ENCODE measurements around the gene ZBTB45. TPM values are rescaled to one million over a fixed set of nuclear protein-coding genes. Genes with fewer than 3 reads are reported as not detected.

Gene ZBTB45
- total RNA-seq, 1 experiment from 2014 or later, result 14.8 TPM

GRCh38 chr19:58469241-58470013 is 50.2 kb downstream of the ZBTB45 start:
- H3K27ac Mint-ChIP-seq (ENCODE audit: unreplicated experiment), result no peak overlapping the region
- H3K4me3 Mint-ChIP-seq (ENCODE audit: unreplicated experiment), result no peak overlapping the region
- no TSS peak for BruUV-seq (replicated peaks)
- POLR2A ChIA-PET, result no interaction called here
- H3K9me3 ChIP-seq, result no peaks in the 10 kb centered on the region
- H3K4me1 ChIP-seq, result no peaks in the 10 kb centered on the region
- H3K4me3 ChIP-seq (ENCODE audit: low read depth, low read length), result no peak overlapping the region
- TF ChIP-seq CTCF (IDR thresholded peaks at IDR 0.05; ENCODE audit: insufficient read depth in 1 of 2, low read depth in 1 of 2, low read length in 1 of 2, severe bottlenecking in 1 of 2, unreplicated experiment in 1 of 2), result no peak
- H3K27me3 ChIP-seq (replicated peaks; ENCODE audit: control insufficient read depth, insufficient read depth, low read length), result no peaks in the 10 kb centered on the region
- no peak for DNase-seq
- no peaks in the 10 kb centered on the region for H3K9me3 Mint-ChIP-seq (ENCODE audit: unreplicated experiment)
- intact Hi-C loops (cut with micrococcal nuclease; ENCODE audit: unreplicated experiment), result loop anchor here (5.0 kb wide), 1 partner anchor 467 kb away; the partner anchor contains the start of gene ZNF606
- CTCF ChIA-PET, result no interaction called here
- peaks cover 1% of the 10 kb centered on the region; the same call in 1 of the 2 replicates for H3K36me3 ChIP-seq (ENCODE audit: control insufficient read depth, insufficient read depth, low read length)
- H3K27me3 Mint-ChIP-seq (ENCODE audit: insufficient read depth, unreplicated experiment), result no peaks in the 10 kb centered on the region
- peaks cover 11% of the 10 kb centered on the region for H3K4me1 Mint-ChIP-seq (ENCODE audit: low read depth, unreplicated experiment)
- peaks cover 41% of the 10 kb centered on the region for H3K36me3 Mint-ChIP-seq (ENCODE audit: insufficient read depth, unreplicated experiment)

GRCh38 chr19:58468216-58468839 is 51.3 kb downstream of the ZBTB45 start:
- POLR2A ChIA-PET, result no interaction called here
- Histone ChIP-seq H3K9me3 (no peaks in the 10 kb centered on the region), H3K4me1 (no peaks in the 10 kb centered on the region), H3K27me3 (replicated peaks; ENCODE audit: control insufficient read depth, insufficient read depth, low read length) (no peaks in the 10 kb centered on the region), H3K36me3 (ENCODE audit: control insufficient read depth, insufficient read depth, low read length) (peaks cover 1% of the 10 kb centered on the region; the same call in 1 of the 2 replicates), H3K4me3 (ENCODE audit: low read depth, low read length) (peak overlapping the region; percentile 22)
- no TSS peak for BruUV-seq (replicated peaks)
- H3K27me3 Mint-ChIP-seq (ENCODE audit: insufficient read depth, unreplicated experiment), result no peaks in the 10 kb centered on the region
- DNase-seq, result peak in 1 of 2 experiments; percentile 21
- H3K4me3 Mint-ChIP-seq (ENCODE audit: unreplicated experiment), result peak overlapping the region; percentile 81
- no peaks in the 10 kb centered on the region for H3K9me3 Mint-ChIP-seq (ENCODE audit: unreplicated experiment)
- CTCF ChIA-PET, result no interaction called here
- peak overlapping the region; percentile 60 for H3K27ac Mint-ChIP-seq (ENCODE audit: unreplicated experiment)
- H3K36me3 Mint-ChIP-seq (ENCODE audit: insufficient read depth, unreplicated experiment), result peaks cover 30% of the 10 kb centered on the region
- TF ChIP-seq CTCF (IDR thresholded peaks at IDR 0.05; ENCODE audit: insufficient read depth in 1 of 2, low read depth in 1 of 2, low read length in 1 of 2, severe bottlenecking in 1 of 2, unreplicated experiment in 1 of 2), result no peak
- intact Hi-C loops (cut with micrococcal nuclease; ENCODE audit: unreplicated experiment), result loop anchor here (5.0 kb wide), 1 partner anchor 466 kb away; the partner anchor contains the start of gene ZNF606
- peaks cover 11% of the 10 kb centered on the region for H3K4me1 Mint-ChIP-seq (ENCODE audit: low read depth, unreplicated experiment)

GRCh38 chr19:58466760-58467589 is 52.6 kb downstream of the ZBTB45 start, which contains the start of gene ZNF324:
Gene ZNF324 (plus strand): TSS chr19:58467080. CDS start chr19:58469186, 2,106 bp downstream.
- ChIA-PET CTCF (interaction anchor here (1.2 kb wide), 1 partner anchor 15 kb away, joined by 3 read pairs; no protein-coding TSS in a partner anchor), POLR2A (no interaction called here)
- H3K27ac Mint-ChIP-seq (ENCODE audit: unreplicated experiment), result peak within 1 kb of the TSS; percentile 60
- intact Hi-C loops (cut with micrococcal nuclease; ENCODE audit: unreplicated experiment), result loop anchor here (1.0 to 5.0 kb wide), 7 partner anchors 8 to 465 kb away; partner anchors contain the start of genes ZBTB45, ZNF324B, ZNF584 and ZNF606
- Histone ChIP-seq H3K27me3 (replicated peaks; ENCODE audit: control insufficient read depth, insufficient read depth, low read length) (no peaks in the 10 kb centered on the region), H3K4me3 (ENCODE audit: low read depth, low read length) (peak within 1 kb of the TSS; percentile 97), H3K36me3 (ENCODE audit: control insufficient read depth, insufficient read depth, low read length) (no peaks in the 10 kb centered on the region; the same call in 1 of the 2 replicates), H3K4me1 (no peaks in the 10 kb centered on the region), H3K9me3 (no peaks in the 10 kb centered on the region)
- no peaks in the 10 kb centered on the region for H3K27me3 Mint-ChIP-seq (ENCODE audit: insufficient read depth, unreplicated experiment)
- H3K36me3 Mint-ChIP-seq (ENCODE audit: insufficient read depth, unreplicated experiment), result peaks cover 16% of the 10 kb centered on the region
- peak; percentile 98 to 99 for DNase-seq
- peak in 1 of 2 experiments; percentile 2 for TF ChIP-seq CTCF (IDR thresholded peaks at IDR 0.05; ENCODE audit: insufficient read depth in 1 of 2, low read depth in 1 of 2, low read length in 1 of 2, severe bottlenecking in 1 of 2, unreplicated experiment in 1 of 2)
- no peaks in the 10 kb centered on the region for H3K9me3 Mint-ChIP-seq (ENCODE audit: unreplicated experiment)
- no TSS peak for BruUV-seq (replicated peaks)
- peaks cover 11% of the 10 kb centered on the region for H3K4me1 Mint-ChIP-seq (ENCODE audit: low read depth, unreplicated experiment)
- H3K4me3 Mint-ChIP-seq (ENCODE audit: unreplicated experiment), result peak within 1 kb of the TSS; percentile 81
